NK-92 treated with Interleukin-12 subunit alpha and Interleukin-12 subunit beta, amount 100 ng/mL, for 24 hours (cell line): Measurements from ENCODE around the gene PDZD4.

Experiments used
- DNase-seq: peaks from one replicate; lab custom pipeline; 2025; lab: John Stamatoyannopoulos, UW

Gene PDZD4

DNA sequence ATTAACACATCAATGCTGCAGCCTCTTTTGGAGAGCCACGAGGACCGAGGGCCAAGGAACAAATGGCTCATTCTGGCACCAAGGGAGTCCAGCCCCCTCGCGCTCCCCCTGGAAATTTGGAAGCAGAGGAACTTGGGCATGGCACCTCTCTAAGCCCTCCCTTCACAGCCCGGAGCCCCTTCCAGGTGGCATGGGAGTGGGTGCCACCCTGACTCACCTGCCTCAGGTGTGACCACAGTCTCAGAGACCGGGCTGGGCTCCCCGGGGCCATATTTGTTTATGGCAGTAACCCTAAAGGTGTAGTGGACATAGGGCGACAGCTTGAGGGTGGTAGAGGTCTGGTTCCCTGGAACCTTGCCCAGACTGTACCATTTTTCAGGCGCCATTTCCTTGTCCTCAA, 36.8 kb upstream of the PDZD4 start:
- DNase-seq, result no peak

DNA sequence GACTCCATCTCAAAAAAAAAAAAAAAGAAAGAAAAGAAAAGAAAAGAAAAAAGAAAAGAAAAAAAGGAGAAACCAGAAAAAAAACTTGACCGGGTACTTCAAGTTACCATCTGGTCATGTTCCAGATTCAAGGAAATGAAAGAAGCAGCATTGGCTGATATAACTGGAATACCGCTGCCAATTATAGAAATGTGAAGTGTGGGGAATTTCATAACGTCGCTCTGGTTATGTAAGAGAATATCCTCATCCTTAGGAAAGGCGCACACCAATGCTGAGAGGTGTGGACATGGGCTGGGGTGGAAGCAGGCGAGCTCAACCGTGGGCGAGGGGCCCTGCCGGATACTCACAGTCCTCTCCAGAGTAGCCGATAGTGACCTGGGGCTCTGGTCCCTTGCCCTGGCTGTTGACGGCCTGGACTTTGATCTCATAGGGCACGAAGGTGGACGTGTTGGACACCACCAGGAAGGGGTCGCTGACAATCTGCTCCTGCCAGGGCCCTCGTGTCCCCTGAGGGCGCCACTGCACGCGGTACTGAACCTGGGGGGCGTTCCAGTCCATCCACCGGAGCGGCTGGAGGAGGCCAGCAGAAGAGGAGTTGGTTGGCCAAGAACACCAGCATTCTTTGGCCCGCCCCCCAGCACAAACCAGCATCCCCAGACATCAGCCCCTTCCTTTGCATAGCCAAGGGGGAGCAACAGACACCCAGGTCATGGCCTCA, 36.1 kb upstream of the PDZD4 start:
- DNase-seq, result no peak

DNA sequence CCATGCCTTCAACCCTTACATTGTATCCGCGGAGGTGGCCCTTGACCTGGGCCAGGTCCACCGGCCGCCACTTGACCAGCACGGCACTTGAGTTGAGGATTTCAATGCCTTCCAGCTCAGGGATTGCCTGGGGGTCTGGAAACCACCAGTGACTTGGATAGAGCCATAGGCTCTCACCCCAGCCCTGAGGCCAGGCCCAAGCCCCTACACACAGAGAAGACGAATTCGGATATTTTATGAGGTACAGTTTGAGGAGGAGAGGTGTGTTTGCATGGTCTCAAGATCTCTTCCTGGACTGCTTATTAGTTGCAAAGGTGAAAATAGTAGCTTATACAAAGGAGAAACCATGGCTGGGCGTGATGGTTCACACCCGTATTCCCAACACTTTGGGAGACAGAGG, 35.3 kb upstream of the PDZD4 start:
- DNase-seq, result no peak

DNA sequence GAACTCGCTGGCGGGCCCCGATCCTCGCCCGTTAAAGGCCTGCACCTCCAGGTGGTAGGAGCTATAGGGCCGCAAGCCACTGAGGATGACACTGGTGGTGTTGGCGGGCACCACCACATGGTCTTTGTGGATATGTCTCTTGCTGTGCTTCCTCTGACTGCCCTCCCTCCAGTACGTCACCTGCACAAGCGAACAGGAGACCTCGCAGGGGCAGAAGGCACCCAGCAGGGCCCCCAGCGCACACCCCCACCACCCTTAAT, 34.9 kb upstream of the PDZD4 start:
- DNase-seq, result no peak

DNA sequence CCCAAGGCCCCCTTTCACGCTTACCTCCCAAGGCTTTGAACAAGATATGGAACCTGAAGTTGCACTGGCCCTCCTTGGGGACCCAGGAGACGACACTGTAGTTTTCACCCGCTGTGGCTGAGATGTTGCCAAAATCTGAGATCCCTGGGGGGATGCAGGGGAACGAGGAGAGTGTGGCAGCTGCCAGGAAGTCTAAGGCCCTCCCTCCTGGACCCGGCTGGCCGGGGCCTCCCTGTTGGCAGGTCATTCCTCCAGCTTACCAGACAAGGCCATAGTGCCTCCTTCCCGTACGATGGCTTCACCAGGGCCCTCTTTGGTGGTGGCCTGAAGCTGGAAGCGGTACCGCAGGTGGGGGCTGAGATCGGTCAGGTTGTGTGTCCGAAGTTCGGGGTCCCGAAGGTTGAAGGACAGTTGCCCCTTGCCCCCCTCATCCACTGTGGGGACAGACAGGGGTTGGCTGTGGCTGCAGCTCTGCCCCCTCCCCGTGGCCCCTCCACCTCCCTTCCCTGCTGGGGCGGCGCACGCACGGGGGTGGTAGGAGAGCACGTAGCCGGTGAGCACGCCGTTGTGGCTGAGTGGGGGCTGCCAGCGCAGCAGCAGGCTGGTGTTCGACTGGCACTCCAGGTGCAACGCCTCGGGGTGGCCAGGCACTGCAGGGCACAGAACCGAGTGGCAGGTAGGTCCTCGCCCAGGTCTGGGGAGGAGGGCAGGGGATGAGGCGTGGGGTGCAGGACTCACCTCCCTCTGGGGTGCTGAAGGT, 34.4 kb upstream of the PDZD4 start:
- no peak for DNase-seq

DNA sequence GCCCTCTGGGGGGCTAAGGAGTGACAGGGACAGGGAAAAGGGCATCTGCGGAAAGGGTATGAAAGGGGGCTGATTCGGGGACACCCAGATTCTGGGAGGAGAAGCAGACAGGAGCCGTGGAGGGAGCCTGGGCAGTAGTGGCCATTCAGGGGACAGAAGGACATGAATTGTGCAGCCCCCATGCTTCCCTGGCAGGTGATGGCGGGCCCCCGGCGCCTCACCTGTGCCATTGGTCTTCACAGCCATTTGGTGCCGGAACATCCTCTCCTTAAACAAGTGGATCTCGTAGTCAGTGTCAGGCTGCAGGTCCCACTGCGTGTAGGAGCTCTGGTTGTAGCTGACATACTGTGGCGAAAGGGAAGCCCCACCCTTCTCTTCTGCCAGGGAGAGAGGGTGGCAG, 33.8 kb upstream of the PDZD4 start:
- DNase-seq, result no peak

DNA sequence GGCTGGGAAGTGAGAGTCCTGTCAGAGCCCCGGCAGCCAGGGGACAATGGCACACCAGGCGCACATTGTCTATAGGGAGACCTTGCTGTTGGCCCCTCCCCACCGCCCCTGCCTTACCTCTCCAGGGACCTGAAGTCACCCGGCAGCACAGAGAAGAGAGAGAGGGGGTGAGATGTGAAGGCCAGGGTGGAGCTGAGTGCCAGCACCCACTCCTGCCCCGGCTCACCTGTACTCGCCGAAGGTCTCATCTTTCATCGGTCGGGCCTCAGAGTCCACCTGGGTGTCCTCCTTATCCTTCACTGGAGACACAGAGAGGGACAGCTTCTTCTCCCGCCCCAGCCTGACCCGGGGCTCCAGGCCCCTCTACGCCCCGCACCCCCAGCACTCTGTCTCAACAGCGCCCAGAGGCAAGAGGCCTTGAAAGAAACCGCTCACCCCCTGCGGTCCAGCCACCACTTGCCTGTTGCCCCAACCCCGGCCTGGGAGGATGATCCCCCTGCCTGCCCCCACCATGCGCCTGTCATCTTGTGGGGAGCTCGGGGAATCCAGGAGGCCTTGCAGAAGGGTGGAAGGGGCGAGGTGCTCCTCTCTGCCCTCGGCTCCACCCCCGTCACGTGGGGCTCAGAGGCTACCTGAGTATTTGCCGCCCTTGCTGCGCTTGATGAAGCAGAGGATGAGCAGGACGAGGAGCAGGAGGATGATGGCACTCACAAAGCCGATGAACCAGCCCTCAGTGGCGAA, 33.1 kb upstream of the PDZD4 start:
- DNase-seq, result no peak

DNA sequence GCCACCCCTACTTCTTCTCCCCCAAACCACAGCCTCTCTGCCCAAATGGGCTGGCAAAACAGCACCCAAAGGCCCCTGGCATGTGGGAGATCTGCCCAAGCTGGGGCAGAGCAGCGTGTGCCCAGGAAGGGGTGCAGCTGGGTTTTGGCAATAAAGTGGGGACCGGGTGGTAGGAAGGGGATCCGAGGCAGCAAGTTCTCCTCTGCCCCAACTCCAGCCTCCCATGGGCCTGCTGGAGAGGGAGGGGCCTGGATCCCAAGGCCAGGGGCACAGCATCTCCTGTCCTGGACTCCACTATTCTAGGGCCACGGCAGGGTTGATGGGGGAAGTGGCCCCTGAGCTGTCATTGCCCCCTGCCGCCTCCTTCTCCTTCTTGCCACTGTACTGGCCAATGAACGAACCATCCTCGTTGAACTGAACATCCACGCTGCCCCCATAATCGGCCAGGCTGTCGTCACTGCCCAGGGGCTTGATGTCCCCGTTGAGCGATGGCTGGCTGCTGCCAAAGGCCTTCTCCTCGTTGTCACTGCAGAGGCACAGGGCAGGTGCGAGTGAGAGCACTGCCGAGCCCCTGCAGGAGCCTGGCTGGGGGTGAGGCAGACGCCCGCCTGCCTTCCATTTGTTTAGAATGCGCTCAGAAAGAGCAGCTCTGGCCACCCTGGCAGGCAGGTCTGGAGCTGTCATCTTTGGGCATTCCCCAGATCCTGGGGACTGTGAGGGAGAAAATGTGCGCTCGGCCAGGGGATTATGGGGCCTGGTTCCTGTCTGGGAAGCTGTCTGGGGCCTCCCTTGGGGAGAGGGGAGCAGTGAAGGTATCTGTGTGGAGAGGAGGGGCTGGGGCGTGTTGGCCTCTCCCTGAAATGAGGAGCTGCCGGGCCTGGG, 32.3 kb upstream of the PDZD4 start:
- no peak for DNase-seq

DNA sequence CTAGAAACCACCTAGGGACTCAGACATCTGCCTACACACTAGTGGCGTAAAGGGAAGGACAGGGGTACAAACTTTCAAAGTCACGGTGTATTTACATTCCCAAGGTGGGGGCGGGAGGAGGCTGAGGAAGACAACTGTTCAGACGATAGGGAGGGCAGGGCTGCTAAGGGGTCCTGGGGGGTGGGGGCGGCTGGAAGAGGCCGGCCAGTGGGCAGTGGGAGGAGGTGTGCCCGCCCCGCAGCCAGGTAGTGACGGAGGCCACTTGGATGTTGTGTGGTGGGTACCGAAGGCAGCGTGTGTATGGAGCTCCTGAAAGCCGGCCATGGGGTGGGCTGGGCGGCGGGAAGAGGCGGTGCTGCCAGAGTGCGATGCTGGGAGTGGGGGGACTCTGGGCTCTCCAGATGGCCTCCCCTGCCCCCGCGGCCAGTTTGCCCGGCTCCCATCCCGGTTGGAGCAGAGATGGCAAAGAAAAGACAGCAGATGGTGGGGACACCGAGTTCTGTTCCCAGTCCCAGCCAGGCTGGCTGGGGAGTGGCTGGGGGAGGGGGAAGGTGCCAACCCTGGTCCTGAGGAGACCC, 31.5 kb upstream of the PDZD4 start:
- no peak for DNase-seq

DNA sequence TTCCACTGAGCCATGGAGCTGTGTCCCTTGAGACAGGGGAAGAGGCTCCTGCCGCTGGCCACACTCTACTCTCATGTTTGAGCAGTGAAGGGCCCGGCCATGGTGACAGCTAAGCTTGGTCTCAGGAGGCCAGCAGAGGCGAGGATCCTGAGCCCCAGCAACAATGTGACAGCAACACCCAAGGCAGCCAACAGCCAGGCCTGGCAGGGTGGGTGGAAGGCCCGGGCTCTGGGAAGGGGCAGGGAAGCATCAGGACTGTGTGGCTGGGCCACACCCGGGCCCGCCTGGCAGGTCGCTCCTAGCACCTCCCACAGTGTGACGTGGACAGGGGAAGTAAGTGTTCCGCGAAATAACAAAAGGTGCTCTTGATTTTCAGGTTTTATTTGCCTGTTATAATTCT, 30.8 kb upstream of the PDZD4 start:
- DNase-seq, result no peak

DNA sequence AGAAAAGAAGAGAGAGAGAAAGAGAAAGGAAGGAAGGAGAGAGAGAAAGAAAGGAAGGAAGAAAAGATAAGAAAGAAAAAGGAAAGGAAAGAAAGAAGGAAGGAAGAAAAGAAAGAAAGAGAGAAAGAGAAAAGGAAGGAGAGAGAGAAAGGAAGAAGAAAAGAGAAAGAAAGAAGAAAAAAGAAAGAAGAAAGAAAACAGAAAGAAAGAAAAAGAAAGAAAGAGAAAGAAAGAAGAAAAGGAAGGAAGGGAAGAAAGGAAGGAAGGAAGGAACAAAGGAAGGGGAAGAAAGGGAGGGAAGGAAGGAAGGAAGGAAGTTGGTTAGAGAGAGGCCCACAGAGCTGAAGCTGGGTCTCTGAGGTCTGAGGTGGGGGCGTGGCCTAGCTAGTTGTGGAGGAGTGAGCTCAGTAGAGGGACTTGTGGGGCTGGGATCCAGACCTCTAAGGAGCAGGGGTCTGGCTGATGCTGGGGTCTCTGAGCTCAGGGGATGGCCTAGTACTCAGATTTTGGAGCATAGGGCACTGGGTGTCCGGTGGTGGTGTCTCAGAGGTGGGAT, 27.1 kb upstream of the PDZD4 start:
- no peak for DNase-seq

DNA sequence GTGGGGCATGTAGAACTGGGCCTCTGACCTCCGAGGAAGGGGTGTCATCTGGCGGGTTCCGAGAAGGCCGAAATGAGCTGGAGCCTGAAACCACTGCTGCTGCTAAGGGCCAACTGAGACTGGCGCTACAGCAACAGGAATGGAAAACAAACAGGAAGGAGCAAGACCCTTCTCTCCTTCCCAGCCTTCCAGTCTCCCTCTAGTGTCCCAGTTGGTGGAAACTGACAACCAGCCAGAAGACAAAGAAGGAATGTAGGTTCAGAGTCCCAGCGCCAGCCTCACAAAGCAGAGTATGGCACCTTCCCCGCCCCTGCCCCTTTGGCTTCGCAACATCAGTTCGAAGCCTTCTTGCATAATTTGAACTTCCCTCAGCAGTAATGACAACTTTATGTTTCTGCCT, 24.4 kb upstream of the PDZD4 start:
- no peak for DNase-seq

DNA sequence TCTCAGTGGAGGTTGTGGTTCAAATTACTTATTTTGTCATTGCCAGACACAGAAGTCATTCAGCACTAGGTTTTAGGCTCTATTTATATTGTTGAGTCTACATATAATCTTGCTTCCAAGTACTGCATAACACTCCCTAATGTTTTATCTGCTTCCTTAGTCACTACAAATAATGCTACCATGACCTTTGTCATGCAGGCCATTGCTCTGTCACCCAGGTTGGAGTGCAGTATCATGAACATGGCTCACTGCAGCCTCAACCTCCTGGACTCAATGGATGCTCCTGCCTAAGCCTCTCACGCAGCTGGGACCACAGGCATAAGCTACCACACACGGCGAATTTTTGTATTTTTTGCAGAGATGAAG, 23.5 kb upstream of the PDZD4 start:
- no peak for DNase-seq

DNA sequence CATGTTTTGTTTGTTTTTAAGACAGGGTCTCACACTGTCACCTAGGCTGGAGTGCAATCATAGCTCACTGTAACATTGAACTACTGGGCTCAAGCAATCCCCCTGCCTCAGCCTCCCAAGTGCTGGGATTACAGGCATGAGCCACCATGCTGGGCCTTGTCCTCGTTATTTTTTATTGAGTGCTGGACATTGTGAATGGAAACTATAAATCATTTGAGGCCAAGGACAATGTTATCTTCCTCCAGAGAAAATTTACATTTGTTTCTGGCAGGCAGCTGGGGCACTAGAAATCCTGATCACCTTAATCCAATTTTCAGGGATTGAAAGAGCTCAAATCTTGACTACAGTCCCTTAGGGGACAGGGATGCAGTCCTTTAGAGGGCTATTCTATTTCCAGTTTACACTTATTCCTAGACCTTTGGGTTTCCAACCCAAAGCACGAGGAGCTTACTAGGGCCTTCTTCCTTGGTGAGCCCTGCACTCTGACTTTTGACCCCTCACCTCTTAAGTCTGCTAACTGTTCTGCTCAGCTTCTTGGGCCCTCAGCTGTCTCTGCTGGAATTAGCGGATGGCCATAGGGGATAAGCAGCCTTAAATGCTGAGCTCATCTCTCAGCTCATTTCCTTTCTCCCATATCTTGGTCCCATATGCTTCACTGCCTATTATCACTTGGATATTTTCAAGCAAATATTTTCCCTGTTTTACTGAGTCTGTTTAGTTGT, 23.0 kb upstream of the PDZD4 start:
- DNase-seq, result no peak

DNA sequence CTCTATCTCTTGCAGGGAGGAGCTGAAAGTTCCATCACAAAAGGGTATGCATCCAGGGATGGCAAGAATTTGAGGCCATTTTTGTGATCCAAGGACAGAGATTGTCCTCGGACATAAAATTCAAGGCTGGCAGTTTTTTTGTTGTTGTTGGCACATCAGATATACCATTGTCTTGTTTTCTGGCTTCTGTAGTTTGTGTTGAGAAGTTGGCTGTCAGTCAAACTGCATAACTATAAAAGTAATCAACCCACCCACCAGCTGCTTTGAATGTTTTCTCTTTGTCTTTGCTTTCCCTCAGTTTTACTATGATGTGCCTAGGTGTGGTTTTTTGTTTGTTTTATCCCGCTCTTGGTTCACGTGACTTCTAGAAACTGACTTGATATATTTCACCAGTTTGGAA, 21.6 kb upstream of the PDZD4 start:
- DNase-seq, result no peak

DNA sequence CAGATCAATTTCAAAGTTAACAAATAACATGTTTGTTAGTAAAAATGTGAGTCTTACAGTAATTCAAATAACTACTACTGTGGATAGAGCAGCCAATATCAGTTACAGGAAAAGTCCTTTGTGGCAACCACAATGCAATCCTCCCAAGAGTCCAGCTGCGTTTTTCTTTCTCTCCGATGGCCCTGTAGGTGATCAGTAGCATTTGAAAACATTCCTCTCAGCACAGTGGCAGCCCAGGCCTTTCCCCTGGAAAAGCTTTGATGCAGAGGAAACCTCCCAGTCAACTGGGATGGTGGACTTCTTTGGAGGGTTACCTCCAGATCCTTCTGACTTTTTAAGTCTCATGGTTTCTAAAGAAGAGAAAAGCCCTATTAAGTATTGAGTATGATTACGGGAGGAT, 18.0 kb upstream of the PDZD4 start:
- DNase-seq, result no peak

DNA sequence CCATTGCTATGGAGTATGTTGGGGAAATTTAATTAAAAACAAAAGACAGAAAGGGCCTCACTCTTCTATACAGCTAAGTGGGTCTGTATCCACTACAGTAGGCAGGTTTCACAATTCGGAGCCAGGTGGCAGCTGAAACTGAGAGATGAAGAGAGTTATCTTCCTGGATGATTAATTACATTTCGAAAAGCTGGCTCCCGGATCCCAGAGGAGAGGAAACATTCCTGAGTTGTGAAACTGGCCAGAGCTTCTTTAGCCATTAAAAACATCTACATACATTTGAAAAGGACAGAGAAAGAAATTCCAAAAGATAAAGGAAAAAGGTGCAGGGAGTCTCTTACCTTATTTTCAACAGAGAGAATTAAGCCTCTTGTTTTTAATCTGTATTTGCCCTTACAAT, 15.5 kb upstream of the PDZD4 start:
- no peak for DNase-seq

DNA sequence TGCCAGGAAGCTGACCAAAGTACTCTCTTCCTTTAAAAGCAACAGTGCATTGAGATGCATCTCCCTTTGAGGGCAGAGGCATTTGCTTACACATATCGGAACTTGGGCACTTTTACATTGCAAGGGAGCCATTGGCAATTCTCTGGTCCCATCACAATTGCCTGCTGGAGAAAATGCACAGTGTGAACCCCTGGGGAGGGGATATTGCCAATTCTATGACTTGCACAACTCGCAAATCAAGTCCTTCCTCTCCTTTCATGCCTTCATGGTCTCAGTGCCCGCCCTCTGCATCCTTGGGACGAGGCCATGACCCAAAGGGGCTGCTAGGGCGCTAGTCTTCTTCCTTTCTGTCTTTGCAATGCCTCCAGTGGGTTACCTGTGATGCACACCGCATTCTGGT, 14.9 kb upstream of the PDZD4 start:
- no peak for DNase-seq

DNA sequence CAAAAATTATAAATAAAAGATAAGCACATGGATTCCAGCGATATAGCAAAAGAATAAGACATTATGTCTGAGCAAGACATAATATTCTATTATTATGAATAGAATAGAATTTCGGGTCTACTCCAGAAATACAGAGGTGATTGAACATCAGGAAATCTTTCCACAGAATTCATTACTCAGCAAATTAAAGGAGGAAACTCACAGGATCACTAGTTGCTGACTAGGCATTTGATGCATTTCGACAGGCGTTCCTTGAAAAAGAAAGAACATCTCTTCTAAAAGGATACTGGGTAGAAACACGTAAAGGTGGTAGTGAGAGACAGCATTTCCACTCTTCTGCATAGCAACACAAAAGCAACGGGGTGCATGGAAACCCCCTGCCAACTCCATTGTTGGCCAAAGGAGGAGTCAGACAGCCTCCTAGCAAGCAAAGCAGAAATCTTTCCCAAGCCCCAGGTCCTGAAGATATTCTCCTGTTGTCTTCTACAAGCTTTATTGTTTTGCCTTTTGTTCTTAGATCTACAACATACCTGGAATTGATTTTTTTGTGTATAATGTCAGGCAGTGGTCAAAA, 14.3 kb upstream of the PDZD4 start:
- DNase-seq, result no peak

DNA sequence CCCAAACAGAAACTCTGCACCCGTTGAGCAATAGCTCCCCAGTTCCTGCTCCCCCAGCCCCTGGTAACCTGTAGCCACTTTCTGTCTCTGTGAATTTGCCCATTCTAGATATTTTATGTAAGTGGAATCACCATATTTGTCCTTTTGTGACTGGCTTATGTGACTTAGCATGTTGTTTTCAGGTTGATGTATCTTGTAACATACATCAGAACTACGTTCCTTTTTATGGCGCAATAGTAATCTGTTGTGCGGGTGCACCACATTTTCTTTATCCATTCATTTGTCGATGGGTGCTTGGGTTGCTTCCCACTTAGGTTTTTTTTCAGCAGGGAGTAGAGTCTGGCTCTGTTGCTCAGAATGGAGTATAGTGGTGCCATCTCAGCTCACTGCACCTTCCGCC, 6.6 kb upstream of the PDZD4 start:
- no peak for DNase-seq

DNA sequence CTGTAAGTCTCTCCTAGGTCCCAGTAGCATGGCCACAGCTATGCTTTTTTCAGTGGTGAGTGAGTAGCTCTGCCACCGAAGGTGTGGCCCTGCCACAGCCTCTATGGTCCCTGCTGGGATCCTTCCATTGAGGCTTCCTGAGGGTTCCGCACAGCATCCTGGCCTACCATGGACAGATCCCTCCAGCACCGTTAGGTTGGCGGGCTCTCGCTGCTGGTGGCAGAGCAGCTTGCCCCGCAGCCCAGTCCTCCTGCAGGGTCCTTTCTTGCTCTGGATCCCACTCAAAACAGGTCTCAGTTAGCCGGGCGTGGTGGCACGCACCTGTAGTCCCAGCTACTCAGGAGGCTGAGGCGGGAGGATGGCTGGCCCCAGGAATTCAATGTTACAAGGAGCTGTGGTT, 2.4 kb upstream of the PDZD4 start:
- no peak for DNase-seq
